Measurements from ENCODE around the gene SLC39A12. TPM values are rescaled to one million over a fixed set of nuclear protein-coding genes. Genes with fewer than 3 reads are reported as not detected.

Gene SLC39A12
- total RNA-seq, 2 donors from 2014 or later = not detected

DNA sequence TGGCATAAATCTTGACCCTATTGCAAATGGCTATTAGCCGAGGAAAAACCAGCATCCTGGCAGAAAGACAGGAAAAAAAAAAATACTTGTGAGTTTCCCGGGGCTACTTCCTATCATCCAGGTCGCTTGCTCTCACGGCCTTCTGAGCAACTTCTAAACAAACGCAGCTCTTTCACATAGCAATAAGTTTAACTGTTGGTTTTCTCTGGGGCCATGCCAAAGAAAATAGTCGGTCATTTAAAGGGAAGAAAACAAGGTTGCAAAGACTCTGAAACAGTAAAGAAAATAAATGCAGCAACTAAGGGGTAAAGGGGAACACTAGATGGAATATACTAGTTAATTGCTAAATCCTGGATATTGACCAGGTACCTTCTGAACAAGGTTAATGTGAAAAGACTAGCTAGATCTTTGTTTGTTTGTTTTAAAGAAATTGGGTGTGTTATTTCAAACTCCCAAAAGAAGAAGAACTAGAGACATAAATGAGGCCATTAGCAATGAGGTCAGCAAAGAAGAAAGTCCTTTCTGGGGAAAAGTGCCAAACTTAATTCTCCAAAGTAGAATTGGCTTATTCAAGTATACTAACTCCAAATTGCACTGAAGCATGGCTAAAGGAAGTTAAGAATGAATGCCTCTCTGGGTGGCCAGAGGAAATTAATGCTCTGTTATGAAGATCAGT is 54.2 kb downstream of the SLC39A12 start:
- Histone ChIP-seq H3K9ac (ENCODE audit: extremely low read depth, low read length, poor library complexity, severe bottlenecking) (no peak overlapping the region), H3K4me3 (ENCODE audit: low read length) (no peak overlapping the region), H3K27ac (ENCODE audit: low read depth, low read length) (peak overlapping the region; percentile 33), H3K36me3 (ENCODE audit: control insufficient read depth, insufficient read depth, low read length) (no peaks in the 10 kb centered on the region), H3K4me1 (ENCODE audit: control insufficient read depth, insufficient read depth, low read length) (no peaks in the 10 kb centered on the region), H3K27me3 (ENCODE audit: control insufficient read depth, insufficient read depth, low read length, poor library complexity, severe bottlenecking) (no peaks in the 10 kb centered on the region), H3K9me3 (ENCODE audit: control insufficient read depth, low read length) (no peaks in the 10 kb centered on the region)
- H3K27me3 Mint-ChIP-seq (ENCODE audit: insufficient read depth) = no peaks in the 10 kb centered on the region
- H3K9me3 Mint-ChIP-seq = no peaks in the 10 kb centered on the region
- TF ChIP-seq, protein P1, sequence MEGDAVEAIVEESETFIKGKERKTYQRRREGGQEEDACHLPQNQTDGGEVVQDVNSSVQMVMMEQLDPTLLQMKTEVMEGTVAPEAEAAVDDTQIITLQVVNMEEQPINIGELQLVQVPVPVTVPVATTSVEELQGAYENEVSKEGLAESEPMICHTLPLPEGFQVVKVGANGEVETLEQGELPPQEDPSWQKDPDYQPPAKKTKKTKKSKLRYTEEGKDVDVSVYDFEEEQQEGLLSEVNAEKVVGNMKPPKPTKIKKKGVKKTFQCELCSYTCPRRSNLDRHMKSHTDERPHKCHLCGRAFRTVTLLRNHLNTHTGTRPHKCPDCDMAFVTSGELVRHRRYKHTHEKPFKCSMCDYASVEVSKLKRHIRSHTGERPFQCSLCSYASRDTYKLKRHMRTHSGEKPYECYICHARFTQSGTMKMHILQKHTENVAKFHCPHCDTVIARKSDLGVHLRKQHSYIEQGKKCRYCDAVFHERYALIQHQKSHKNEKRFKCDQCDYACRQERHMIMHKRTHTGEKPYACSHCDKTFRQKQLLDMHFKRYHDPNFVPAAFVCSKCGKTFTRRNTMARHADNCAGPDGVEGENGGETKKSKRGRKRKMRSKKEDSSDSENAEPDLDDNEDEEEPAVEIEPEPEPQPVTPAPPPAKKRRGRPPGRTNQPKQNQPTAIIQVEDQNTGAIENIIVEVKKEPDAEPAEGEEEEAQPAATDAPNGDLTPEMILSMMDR (conservative IDR thresholded peaks at IDR 0.05) = no peak
- DNase-seq = no peak
- peaks cover 10% of the 10 kb centered on the region for H3K4me1 Mint-ChIP-seq
- no peak overlapping the region for H3K4me3 Mint-ChIP-seq
- H3K36me3 Mint-ChIP-seq (ENCODE audit: low read depth) = no peaks in the 10 kb centered on the region
- 71 to 77% methylated on average over 5 to 6 of the region's 6 CpGs for WGBS, 2 experiments (ENCODE audit: insufficient coverage in 1 of 2, insufficient read length in 1 of 2)
- H3K27ac Mint-ChIP-seq = no peak overlapping the region

DNA sequence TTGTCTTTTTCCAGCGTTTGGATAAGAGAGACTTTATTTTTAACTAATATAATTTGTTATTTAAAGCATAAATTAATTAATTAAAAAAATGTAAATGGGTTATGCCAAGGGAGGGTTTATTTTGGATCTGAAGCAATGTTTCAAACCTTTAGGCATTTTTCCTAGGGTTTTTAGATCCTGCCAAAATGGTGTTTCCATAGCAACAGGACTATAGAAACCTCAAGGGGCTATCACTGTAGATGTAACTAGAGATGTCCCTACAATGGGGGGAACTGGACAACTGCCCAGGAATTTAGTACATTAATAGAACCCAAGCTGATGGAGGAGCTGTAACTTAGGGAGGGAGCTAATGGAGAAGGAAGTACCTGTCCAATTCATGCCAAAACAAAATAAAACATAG is 57.3 kb downstream of the SLC39A12 start:
- H3K4me1 ChIP-seq (ENCODE audit: control insufficient read depth, insufficient read depth, low read length) = no peaks in the 10 kb centered on the region
- H3K27ac ChIP-seq (ENCODE audit: low read depth, low read length) = no peak overlapping the region
- Mint-ChIP-seq H3K9me3 (no peaks in the 10 kb centered on the region), H3K4me3 (no peak overlapping the region), H3K4me1 (peaks cover 10% of the 10 kb centered on the region), H3K27me3 (ENCODE audit: insufficient read depth) (no peaks in the 10 kb centered on the region), H3K36me3 (ENCODE audit: low read depth) (no peaks in the 10 kb centered on the region), H3K27ac (no peak overlapping the region)
- no peaks in the 10 kb centered on the region for H3K36me3 ChIP-seq (ENCODE audit: control insufficient read depth, insufficient read depth, low read length)
- no peaks in the 10 kb centered on the region for H3K27me3 ChIP-seq (ENCODE audit: control insufficient read depth, insufficient read depth, low read length, poor library complexity, severe bottlenecking)
- TF ChIP-seq, protein P1 (conservative IDR thresholded peaks at IDR 0.05) = no peak
- DNase-seq = no peak
- no CpG with 5 or more reads among the region's 1 CpG for WGBS, 2 experiments (ENCODE audit: insufficient coverage in 1 of 2, insufficient read length in 1 of 2)
- H3K9me3 ChIP-seq (ENCODE audit: control insufficient read depth, low read length) = no peaks in the 10 kb centered on the region
- no peak overlapping the region for H3K9ac ChIP-seq (ENCODE audit: extremely low read depth, low read length, poor library complexity, severe bottlenecking)
- H3K4me3 ChIP-seq (ENCODE audit: low read length) = no peak overlapping the region

- DNase-seq = no peak
- H3K27ac Mint-ChIP-seq = no peak overlapping the region
- H3K4me3 ChIP-seq (ENCODE audit: low read length) = no peak overlapping the region
- H3K4me1 Mint-ChIP-seq = peaks cover 10% of the 10 kb centered on the region
- H3K4me3 Mint-ChIP-seq = no peak overlapping the region
- H3K9me3 ChIP-seq (ENCODE audit: control insufficient read depth, low read length) = no peaks in the 10 kb centered on the region
- H3K36me3 ChIP-seq (ENCODE audit: control insufficient read depth, insufficient read depth, low read length) = no peaks in the 10 kb centered on the region
- H3K9ac ChIP-seq (ENCODE audit: extremely low read depth, low read length, poor library complexity, severe bottlenecking) = no peak overlapping the region
- WGBS, 2 experiments (ENCODE audit: insufficient coverage in 1 of 2, insufficient read length in 1 of 2) = 57 to 94% methylated on average over 1 to 2 of the region's 2 CpGs
- no peaks in the 10 kb centered on the region for H3K9me3 Mint-ChIP-seq
- TF ChIP-seq, protein P1 (conservative IDR thresholded peaks at IDR 0.05) = no peak
- no peaks in the 10 kb centered on the region for H3K27me3 Mint-ChIP-seq (ENCODE audit: insufficient read depth)
- no peaks in the 10 kb centered on the region for H3K27me3 ChIP-seq (ENCODE audit: control insufficient read depth, insufficient read depth, low read length, poor library complexity, severe bottlenecking)
- H3K27ac ChIP-seq (ENCODE audit: low read depth, low read length) = no peak overlapping the region
- no peaks in the 10 kb centered on the region for H3K36me3 Mint-ChIP-seq (ENCODE audit: low read depth)
- no peaks in the 10 kb centered on the region for H3K4me1 ChIP-seq (ENCODE audit: control insufficient read depth, insufficient read depth, low read length)
Observed at GRCh38 chr10:18010050-18010449, 58.3 kb downstream of the SLC39A12 start.

All from endodermal cell (in vitro differentiated cells).